ENCODE data around the gene PFKFB3. TPM values are rescaled to one million over a fixed set of nuclear protein-coding genes. Genes with fewer than 3 reads are reported as not detected.

PFKFB3 gene
- total and polyA plus RNA-seq, 9 of the 15 experiments (the other 6 are each of a cell fraction or from before 2014, with no cell fraction given): 0.46 to 21.6 (median 7.8) TPM

- TF ChIP-seq PCBP1 (IDR thresholded peaks at IDR 0.05; ENCODE audit: low read depth, low read length, poor library complexity, severe bottlenecking) (no peak), BHLHE40 (IDR thresholded peaks at IDR 0.05; ENCODE audit: low read length) (no peak), JUNB (CRISPR knock-in tag; conservative IDR thresholded peaks at IDR 0.05) (no peak), RBM17 (IDR thresholded peaks at IDR 0.05; ENCODE audit: borderline replicate concordance, low read depth, low read length) (no peak), PRDM10 (IDR thresholded peaks at IDR 0.05; ENCODE audit: partially characterized antibody) (peak; percentile 86), JUND (IDR thresholded peaks at IDR 0.05; ENCODE audit: borderline replicate concordance, low read depth, low read length) (no peak), JUND (tag; IDR thresholded peaks at IDR 0.05; ENCODE audit: borderline replicate concordance, low read depth, low read length) (no peak), RAD21 (CRISPR knock-in tag; conservative IDR thresholded peaks at IDR 0.05 in 1 of 2, IDR thresholded peaks at IDR 0.05 in 1 of 2) (0 out of 4 replicates have a peak, but pooled peaks of 1 of the 2 experiments have one; percentile 5), NCOR1 (IDR thresholded peaks at IDR 0.05) (0 out of 2 replicates have a peak, but pooled peaks have one; percentile 24), IFI16 (CRISPR knock-in tag; IDR thresholded peaks at IDR 0.05) (no peak), TARDBP (IDR thresholded peaks at IDR 0.05) (no peak; the same call in 1 of the 2 replicates), NR4A1 (CRISPR knock-in tag; IDR thresholded peaks at IDR 0.05) (0 out of 2 replicates have a peak, but pooled peaks have one; percentile 1), NR4A1 (tag; IDR thresholded peaks at IDR 0.05) (no peak), NFRKB (IDR thresholded peaks at IDR 0.05; ENCODE audit: low read depth) (0 out of 2 replicates have a peak, but pooled peaks have one; percentile 5), HBP1 (CRISPR knock-in tag; IDR thresholded peaks at IDR 0.05) (no peak), ZNF384 (IDR thresholded peaks at IDR 0.05; ENCODE audit: low read depth, low read length) (no peak), HCFC1 (IDR thresholded peaks at IDR 0.05; ENCODE audit: low read depth, low read length) (no peak), TOE1 (IDR thresholded peaks at IDR 0.05; ENCODE audit: borderline replicate concordance) (no peak), TOE1 (CRISPR knock-in tag; IDR thresholded peaks at IDR 0.05; ENCODE audit: borderline replicate concordance, low read depth) (no peak), TBL1XR1 (IDR thresholded peaks at IDR 0.05; ENCODE audit: low read length in 2 of 2) (no peak), ZBTB43 (CRISPR knock-in tag; IDR thresholded peaks at IDR 0.05) (no peak), POU5F1 (IDR thresholded peaks at IDR 0.05; ENCODE audit: borderline replicate concordance, low read depth, low read length, partially characterized antibody) (no peak)
Measured at GRCh38 chr10:6164271-6165095, 38.2 kb upstream of the PFKFB3 start (continued).
